OCI-LY1 (cell line): ENCODE results near the gene ZFP1.

Experiments
- H2AFZ ChIP-seq: fragments of 200-600 bp; sonication (generic), shearing (Covaris generic); 2 replicates; pipeline ENCODE4 v1.6.0; 2014; ENCODE audit warnings: antibody characterized with exemption, mild to moderate bottlenecking, low read length
- H3F3A ChIP-seq: fragments of 200-600 bp; sonication (generic), shearing (Covaris generic); 2 replicates; pipeline ENCODE4 v1.6.0; 2014; ENCODE audit warnings: mild to moderate bottlenecking, antibody characterized with exemption, low read length, moderate library complexity; ENCODE audit not compliant: insufficient read depth
- H3K27ac ChIP-seq: fragments of 200-600 bp; sonication (generic); 2 replicates; pipeline ENCODE4 v1.5.1; 2014; ENCODE audit warnings: low read length, mixed run types, mild to moderate bottlenecking, low read depth; ENCODE audit not compliant: poor library complexity, severe bottlenecking
- H3K27me3 ChIP-seq: fragments of 200-600 bp; sonication (generic); 2 replicates; pipeline ENCODE4 v1.6.0; 2014; ENCODE audit warnings: antibody characterized with exemption, mild to moderate bottlenecking, low read length, moderate library complexity; ENCODE audit not compliant: insufficient read depth
- H3K36me3 ChIP-seq: fragments of 200-600 bp; sonication (generic); 2 replicates; pipeline ENCODE4 v1.6.1; 2014; ENCODE audit warnings: mild to moderate bottlenecking, antibody characterized with exemption, low read length, moderate library complexity, mixed read lengths; ENCODE audit not compliant: insufficient read depth
- H3K4me1 ChIP-seq: fragments of 200-600 bp; sonication (generic); 2 replicates; pipeline ENCODE4 v1.5.1; 2014; ENCODE audit warnings: mild to moderate bottlenecking, low read length, moderate library complexity; ENCODE audit not compliant: insufficient read depth, severe bottlenecking
- H3K4me2 ChIP-seq: fragments of 200-600 bp; sonication (generic), shearing (Covaris generic); 2 replicates; pipeline ENCODE4 v1.6.1; 2014; ENCODE audit warnings: low read length
- H3K4me3 ChIP-seq: fragments of 200-600 bp; sonication (generic); 2 replicates; pipeline ENCODE4 v1.5.1; 2014; ENCODE audit warnings: low read length, low read depth, mild to moderate bottlenecking, mixed read lengths; ENCODE audit not compliant: poor library complexity, severe bottlenecking
- H3K79me2 ChIP-seq: fragments of 200-600 bp; shearing (Covaris generic); 2 replicates; pipeline ENCODE4 v1.6.1; 2016; ENCODE audit warnings: mixed run types, low read length, mixed read lengths; ENCODE audit not compliant: insufficient read depth
- H3K9ac ChIP-seq: fragments of 200-600 bp; sonication (generic), shearing (Covaris generic); 2 replicates; pipeline ENCODE4 v1.6.1; 2014; ENCODE audit warnings: mild to moderate bottlenecking, low read length, mixed read lengths
- H3K9me2 ChIP-seq: fragments of 200-600 bp; sonication (generic), shearing (Covaris generic); 2 replicates; pipeline ENCODE4 v1.6.1; 2014; ENCODE audit warnings: low read depth, mild to moderate bottlenecking, low read length, mixed read lengths
- H3K9me3 ChIP-seq: fragments of 200-600 bp; shearing (Covaris generic); 2 replicates; pipeline ENCODE4 v1.6.1; 2014; ENCODE audit warnings: low read length, mixed read lengths
- H4K20me1 ChIP-seq: fragments of 200-600 bp; sonication (generic), shearing (Covaris generic); 2 replicates; pipeline ENCODE4 v1.6.0; 2016; ENCODE audit warnings: mild to moderate bottlenecking, low read length; ENCODE audit not compliant: insufficient read depth
- CTCF ChIP-seq: fragments of 200-600 bp; sonication (generic), shearing (Covaris generic); IDR thresholded peaks from 2 replicates; pipeline ENCODE4 v1.5.1; 2017; ENCODE audit warnings: mild to moderate bottlenecking, antibody characterized with exemption, low read length, moderate library complexity, mixed read lengths
- EZH2 ChIP-seq: fragments of 200-600 bp; sonication (generic), shearing (Covaris generic); IDR thresholded peaks from 2 replicates; pipeline ENCODE4 v1.8.0; 2017; ENCODE audit warnings: borderline replicate concordance, mixed run types, mild to moderate bottlenecking, antibody characterized with exemption, low read length, moderate library complexity, mixed read lengths

Gene ZFP1

GRCh38 chr16:75192606-75193264 is 44.4 kb downstream of the ZFP1 start:
- Histone ChIP-seq H3K79me2 (no peaks in the 10 kb centered on the region), H4K20me1 (no peaks in the 10 kb centered on the region), H3K27me3 (peaks cover 8% of the 10 kb centered on the region; the same call in 1 of the 2 replicates), H3F3A (no peaks in the 10 kb centered on the region), H3K4me2 (no peak overlapping the region), H3K36me3 (no peaks in the 10 kb centered on the region), H3K4me1 (no peaks in the 10 kb centered on the region), H2AFZ (no peak overlapping the region), H3K9ac (no peak overlapping the region), H3K27ac (no peak overlapping the region), H3K4me3 (no peak overlapping the region), H3K9me3 (no peaks in the 10 kb centered on the region), H3K9me2 (no peaks in the 10 kb centered on the region)
- TF ChIP-seq EZH2 (no peak), CTCF (no peak)

GRCh38 chr16:75193265-75193650 is 44.9 kb downstream of the ZFP1 start:
- H3K79me2 ChIP-seq, result no peaks in the 10 kb centered on the region
- H3K4me1 ChIP-seq, result no peaks in the 10 kb centered on the region
- TF ChIP-seq CTCF (no peak), EZH2 (no peak)
- no peak overlapping the region for H3K9ac ChIP-seq
- H3K27me3 ChIP-seq, result peaks cover 8% of the 10 kb centered on the region; the same call in 1 of the 2 replicates
- H3F3A ChIP-seq, result no peaks in the 10 kb centered on the region
- no peaks in the 10 kb centered on the region for H3K36me3 ChIP-seq
- no peaks in the 10 kb centered on the region for H3K9me3 ChIP-seq
- no peak overlapping the region for H3K4me2 ChIP-seq
- no peak overlapping the region for H3K4me3 ChIP-seq
- H2AFZ ChIP-seq, result no peak overlapping the region
- H4K20me1 ChIP-seq, result no peaks in the 10 kb centered on the region
- H3K9me2 ChIP-seq, result no peaks in the 10 kb centered on the region
- no peak overlapping the region for H3K27ac ChIP-seq

- TF ChIP-seq CTCF (no peak), EZH2 (no peak)
- Histone ChIP-seq H3K4me1 (no peaks in the 10 kb centered on the region), H3K27ac (no peak overlapping the region), H3K9me3 (no peaks in the 10 kb centered on the region), H3K9me2 (no peaks in the 10 kb centered on the region), H3K4me2 (no peak overlapping the region), H3K9ac (no peak overlapping the region), H2AFZ (no peak overlapping the region), H3F3A (no peaks in the 10 kb centered on the region), H3K4me3 (no peak overlapping the region), H3K36me3 (no peaks in the 10 kb centered on the region), H3K27me3 (peaks cover 8% of the 10 kb centered on the region; the same call in 1 of the 2 replicates), H4K20me1 (no peaks in the 10 kb centered on the region), H3K79me2 (no peaks in the 10 kb centered on the region)
Observed at GRCh38 chr16:75193730-75194444, 45.6 kb downstream of the ZFP1 start.
